ENCODE data around the gene OSCP1.

Gene OSCP1

GRCh38 chr1:36414384-36414783 lies 35.9 kb downstream of the OSCP1 start:
- no peak overlapping the region for H2AFZ ChIP-seq (ENCODE audit: low read length)
- no peaks in the 10 kb centered on the region for H4K20me1 ChIP-seq (ENCODE audit: insufficient read depth, low read length, poor library complexity, severe bottlenecking)
- no peak for TF ChIP-seq EZH2phosphoT487 (IDR thresholded peaks at IDR 0.05; ENCODE audit: borderline replicate concordance)
- TF ChIP-seq CTCF (conservative IDR thresholded peaks at IDR 0.05; ENCODE audit: low read length) = no peak
- H3K4me2 ChIP-seq (ENCODE audit: low read depth, low read length, poor library complexity, severe bottlenecking) = no peak overlapping the region
- H3K36me3 ChIP-seq (ENCODE audit: insufficient read depth, low read length) = no peaks in the 10 kb centered on the region
- no peaks in the 10 kb centered on the region for H3K79me2 ChIP-seq (ENCODE audit: insufficient read depth, low read length)
- no peaks in the 10 kb centered on the region for H3K9me3 ChIP-seq (ENCODE audit: insufficient read depth, low read depth, low read length)
- no peaks in the 10 kb centered on the region for H3K9me2 ChIP-seq (replicated peaks; ENCODE audit: low read depth, low read length)
- H3K4me3 ChIP-seq (ENCODE audit: low read length, poor library complexity, severe bottlenecking) = no peak overlapping the region
- H3K27me3 ChIP-seq (ENCODE audit: insufficient read depth, low read length, poor library complexity, severe bottlenecking) = no peaks in the 10 kb centered on the region
- no peak overlapping the region for H3K9ac ChIP-seq (ENCODE audit: low read depth, low read length, poor library complexity, severe bottlenecking)
- peaks cover 6% of the 10 kb centered on the region for H3K4me1 ChIP-seq (ENCODE audit: insufficient read depth, low read length, poor library complexity, severe bottlenecking)
- peaks cover 4% of the 10 kb centered on the region; the same call in 1 of the 2 replicates for H3F3A ChIP-seq (ENCODE audit: low read depth)

- Histone ChIP-seq H2AFZ (ENCODE audit: low read length) (peak overlapping the region; percentile 75), H3K9me3 (ENCODE audit: insufficient read depth, low read depth, low read length) (no peaks in the 10 kb centered on the region), H4K20me1 (ENCODE audit: insufficient read depth, low read length, poor library complexity, severe bottlenecking) (no peaks in the 10 kb centered on the region), H3K9ac (ENCODE audit: low read depth, low read length, poor library complexity, severe bottlenecking) (peak overlapping the region; percentile 53), H3K27me3 (ENCODE audit: insufficient read depth, low read length, poor library complexity, severe bottlenecking) (no peaks in the 10 kb centered on the region), H3F3A (ENCODE audit: low read depth) (peaks cover 4% of the 10 kb centered on the region; the same call in 1 of the 2 replicates), H3K36me3 (ENCODE audit: insufficient read depth, low read length) (no peaks in the 10 kb centered on the region), H3K4me2 (ENCODE audit: low read depth, low read length, poor library complexity, severe bottlenecking) (peak overlapping the region; percentile 41), H3K9me2 (replicated peaks; ENCODE audit: low read depth, low read length) (no peaks in the 10 kb centered on the region), H3K4me1 (ENCODE audit: insufficient read depth, low read length, poor library complexity, severe bottlenecking) (peaks cover 6% of the 10 kb centered on the region), H3K4me3 (ENCODE audit: low read length, poor library complexity, severe bottlenecking) (peak overlapping the region; percentile 27), H3K79me2 (ENCODE audit: insufficient read depth, low read length) (no peaks in the 10 kb centered on the region)
- TF ChIP-seq CTCF (conservative IDR thresholded peaks at IDR 0.05; ENCODE audit: low read length) = peak; percentile 48
- TF ChIP-seq EZH2phosphoT487 (IDR thresholded peaks at IDR 0.05; ENCODE audit: borderline replicate concordance) = no peak
Observed at GRCh38 chr1:36411674-36412648, 38.3 kb downstream of the OSCP1 start.

- Histone ChIP-seq H3K9me3 (ENCODE audit: insufficient read depth, low read depth, low read length) (no peaks in the 10 kb centered on the region), H3K4me2 (ENCODE audit: low read depth, low read length, poor library complexity, severe bottlenecking) (no peak overlapping the region), H3F3A (ENCODE audit: low read depth) (peaks cover 4% of the 10 kb centered on the region; the same call in 1 of the 2 replicates), H2AFZ (ENCODE audit: low read length) (no peak overlapping the region), H3K27me3 (ENCODE audit: insufficient read depth, low read length, poor library complexity, severe bottlenecking) (no peaks in the 10 kb centered on the region), H3K4me1 (ENCODE audit: insufficient read depth, low read length, poor library complexity, severe bottlenecking) (peaks cover 6% of the 10 kb centered on the region), H3K9ac (ENCODE audit: low read depth, low read length, poor library complexity, severe bottlenecking) (no peak overlapping the region), H3K4me3 (ENCODE audit: low read length, poor library complexity, severe bottlenecking) (no peak overlapping the region), H3K36me3 (ENCODE audit: insufficient read depth, low read length) (no peaks in the 10 kb centered on the region), H3K9me2 (replicated peaks; ENCODE audit: low read depth, low read length) (no peaks in the 10 kb centered on the region), H4K20me1 (ENCODE audit: insufficient read depth, low read length, poor library complexity, severe bottlenecking) (no peaks in the 10 kb centered on the region), H3K79me2 (ENCODE audit: insufficient read depth, low read length) (no peaks in the 10 kb centered on the region)
- TF ChIP-seq CTCF (conservative IDR thresholded peaks at IDR 0.05; ENCODE audit: low read length) (no peak), EZH2phosphoT487 (IDR thresholded peaks at IDR 0.05; ENCODE audit: borderline replicate concordance) (no peak)
Observed at GRCh38 chr1:36408479-36408878, 41.8 kb downstream of the OSCP1 start.
